ENCODE measurements around the gene RETREG3. TPM values are rescaled to one million over a fixed set of nuclear protein-coding genes. Genes with fewer than 3 reads are reported as not detected.
A peak's percentile ranks its signal among the peaks of the same experiment; 100 is the strongest.
"Not testable (repeated sequence)": the region's sequence is repeated elsewhere in the genome, so short reads cannot be mapped to it uniquely, and the experiment has no call there.

The RETREG3 gene
- polyA plus RNA-seq, 4 donors, result 8.4 to 42.3 (median 17.0) TPM

GRCh38 chr17:42547001-42547461 is 62.1 kb downstream of the RETREG3 start:
- Histone ChIP-seq H3K36me3 (ENCODE audit: control insufficient read depth in 3 of 3, insufficient read depth in 2 of 3, low read depth in 1 of 3, low read length in 3 of 3) (peaks cover 4 to 35% (median 5%) of the 10 kb centered on the region in 3 donors), H3K9me3 (ENCODE audit: control insufficient read depth in 2 of 2, insufficient read depth in 1 of 2, low read depth in 1 of 2, low read length in 1 of 2) (no peaks in the 10 kb centered on the region), H3K27me3 (ENCODE audit: control insufficient read depth in 3 of 3, insufficient read depth in 3 of 3, low read length in 3 of 3) (no peaks in the 10 kb centered on the region), H3K4me3 (ENCODE audit: low read depth in 1 of 3, low read length in 3 of 3) (no peak overlapping the region), H3K27ac (ENCODE audit: low read depth in 1 of 3, low read length in 2 of 3) (no peak overlapping the region), H3K4me1 (ENCODE audit: control insufficient read depth in 3 of 3, insufficient read depth in 2 of 3, low read depth in 1 of 3, low read length in 2 of 3) (peaks cover 0 to 14% (median 6%) of the 10 kb centered on the region in 3 donors)
- no peak for DNase-seq
- FAIRE-seq, result no peak
- WGBS, 3 donors, result 85 to 86% (median 85%) methylated on average over 23 of the region's 23 CpGs

- Histone ChIP-seq H3K4me1 (ENCODE audit: control insufficient read depth in 3 of 3, insufficient read depth in 2 of 3, low read depth in 1 of 3, low read length in 2 of 3) (peaks cover 3 to 19% (median 6%) of the 10 kb centered on the region in 3 donors), H3K36me3 (ENCODE audit: control insufficient read depth in 3 of 3, insufficient read depth in 2 of 3, low read depth in 1 of 3, low read length in 3 of 3) (peaks cover 4 to 42% (median 5%) of the 10 kb centered on the region in 3 donors)
- not testable (repeated sequence) for H3K27me3 ChIP-seq (ENCODE audit: control insufficient read depth in 3 of 3, insufficient read depth in 3 of 3, low read length in 3 of 3); DNase-seq; FAIRE-seq; H3K4me3 ChIP-seq (ENCODE audit: low read depth in 1 of 3, low read length in 3 of 3); H3K27ac ChIP-seq (ENCODE audit: low read depth in 1 of 3, low read length in 2 of 3); H3K9me3 ChIP-seq (ENCODE audit: control insufficient read depth in 2 of 2, insufficient read depth in 1 of 2, low read depth in 1 of 2, low read length in 1 of 2)
- WGBS, 3 donors, result 87 to 92% (median 88%) methylated on average over 7 to 9 of the region's 9 CpGs
Observed at GRCh38 chr17:42545755-42546505, 63.2 kb downstream of the RETREG3 start.

- Histone ChIP-seq H3K36me3 (ENCODE audit: control insufficient read depth in 3 of 3, insufficient read depth in 2 of 3, low read depth in 1 of 3, low read length in 3 of 3) (peaks cover 4 to 47% (median 5%) of the 10 kb centered on the region in 3 donors), H3K9me3 (ENCODE audit: control insufficient read depth in 2 of 2, insufficient read depth in 1 of 2, low read depth in 1 of 2, low read length in 1 of 2) (no peaks in the 10 kb centered on the region), H3K4me3 (ENCODE audit: low read depth in 1 of 3, low read length in 3 of 3) (no peak overlapping the region), H3K27me3 (ENCODE audit: control insufficient read depth in 3 of 3, insufficient read depth in 3 of 3, low read length in 3 of 3) (no peaks in the 10 kb centered on the region), H3K4me1 (ENCODE audit: control insufficient read depth in 3 of 3, insufficient read depth in 2 of 3, low read depth in 1 of 3, low read length in 2 of 3) (peaks cover 6 to 23% (median 6%) of the 10 kb centered on the region in 3 donors), H3K27ac (ENCODE audit: low read depth in 1 of 3, low read length in 2 of 3) (no peak overlapping the region)
- FAIRE-seq (no peak), DNase-seq (no peak)
- WGBS, 3 donors, result 69 to 74% (median 73%) methylated on average over 8 of the region's 8 CpGs
Observed at GRCh38 chr17:42544874-42545283, 64.3 kb downstream of the RETREG3 start.

GRCh38 chr17:42543190-42544079 is 65.7 kb downstream of the RETREG3 start:
- Histone ChIP-seq H3K36me3 (ENCODE audit: control insufficient read depth in 3 of 3, insufficient read depth in 2 of 3, low read depth in 1 of 3, low read length in 3 of 3) (peaks cover 4 to 61% (median 5%) of the 10 kb centered on the region in 3 donors), H3K4me1 (ENCODE audit: control insufficient read depth in 3 of 3, insufficient read depth in 2 of 3, low read depth in 1 of 3, low read length in 2 of 3) (peaks cover 2 to 14% (median 6%) of the 10 kb centered on the region in 3 donors), H3K27ac (ENCODE audit: low read depth in 1 of 3, low read length in 2 of 3) (no peak overlapping the region), H3K9me3 (ENCODE audit: control insufficient read depth in 2 of 2, insufficient read depth in 1 of 2, low read depth in 1 of 2, low read length in 1 of 2) (no peaks in the 10 kb centered on the region), H3K4me3 (ENCODE audit: low read depth in 1 of 3, low read length in 3 of 3) (no peak overlapping the region), H3K27me3 (ENCODE audit: control insufficient read depth in 3 of 3, insufficient read depth in 3 of 3, low read length in 3 of 3) (no peaks in the 10 kb centered on the region)
- DNase-seq (no peak), FAIRE-seq (no peak)
- WGBS, 3 donors, result 94 to 96% (median 96%) methylated on average over 39 of the region's 39 CpGs

GRCh38 chr17:42541041-42541833 is 67.9 kb downstream of the RETREG3 start:
- FAIRE-seq, result no peak

GRCh38 chr17:42540558-42540957 is 68.6 kb downstream of the RETREG3 start:
- not testable (repeated sequence) for H3K27me3 ChIP-seq (ENCODE audit: control insufficient read depth in 3 of 3, insufficient read depth in 3 of 3, low read length in 3 of 3); H3K4me3 ChIP-seq (ENCODE audit: low read depth in 1 of 3, low read length in 3 of 3); FAIRE-seq; DNase-seq; H3K9me3 ChIP-seq (ENCODE audit: control insufficient read depth in 2 of 2, insufficient read depth in 1 of 2, low read depth in 1 of 2, low read length in 1 of 2)
- WGBS, 3 donors, result 83 to 93% (median 87%) methylated on average over 3 to 4 of the region's 4 CpGs
- Histone ChIP-seq H3K4me1 (ENCODE audit: control insufficient read depth in 3 of 3, insufficient read depth in 2 of 3, low read depth in 1 of 3, low read length in 2 of 3) (peaks cover 0 to 22% (median 11%) of the 10 kb centered on the region in 3 donors), H3K36me3 (ENCODE audit: control insufficient read depth in 3 of 3, insufficient read depth in 2 of 3, low read depth in 1 of 3, low read length in 3 of 3) (peaks cover 4 to 75% (median 5%) of the 10 kb centered on the region in 3 donors), H3K27ac (ENCODE audit: low read depth in 1 of 3, low read length in 2 of 3) (peak overlapping the region in 2 of 3 donors; percentile 30 to 74)

More at GRCh38 chr17:42541041-42541833, 67.9 kb downstream of the RETREG3 start:
- Histone ChIP-seq H3K27me3 (ENCODE audit: control insufficient read depth in 3 of 3, insufficient read depth in 3 of 3, low read length in 3 of 3) (no peaks in the 10 kb centered on the region), H3K27ac (ENCODE audit: low read depth in 1 of 3, low read length in 2 of 3) (peak overlapping the region; percentile 63 to 74 (median 70)), H3K9me3 (ENCODE audit: control insufficient read depth in 2 of 2, insufficient read depth in 1 of 2, low read depth in 1 of 2, low read length in 1 of 2) (no peaks in the 10 kb centered on the region), H3K36me3 (ENCODE audit: control insufficient read depth in 3 of 3, insufficient read depth in 2 of 3, low read depth in 1 of 3, low read length in 3 of 3) (peaks cover 4 to 75% (median 5%) of the 10 kb centered on the region in 3 donors), H3K4me3 (ENCODE audit: low read depth in 1 of 3, low read length in 3 of 3) (no peak overlapping the region), H3K4me1 (ENCODE audit: control insufficient read depth in 3 of 3, insufficient read depth in 2 of 3, low read depth in 1 of 3, low read length in 2 of 3) (peaks cover 0 to 21% (median 11%) of the 10 kb centered on the region in 3 donors)
- peak; percentile 58 to 87 for DNase-seq
- 60 to 72% (median 63%) methylated on average over 17 of the region's 17 CpGs for WGBS, 3 donors

GRCh38 chr17:42538482-42538881 is 70.7 kb downstream of the RETREG3 start:
- Histone ChIP-seq H3K9me3 (ENCODE audit: control insufficient read depth in 2 of 2, insufficient read depth in 1 of 2, low read depth in 1 of 2, low read length in 1 of 2) (no peaks in the 10 kb centered on the region), H3K36me3 (ENCODE audit: control insufficient read depth in 3 of 3, insufficient read depth in 2 of 3, low read depth in 1 of 3, low read length in 3 of 3) (peaks cover 0 to 59% (median 0%) of the 10 kb centered on the region in 3 donors), H3K27me3 (ENCODE audit: control insufficient read depth in 3 of 3, insufficient read depth in 3 of 3, low read length in 3 of 3) (no peaks in the 10 kb centered on the region), H3K4me3 (ENCODE audit: low read depth in 1 of 3, low read length in 3 of 3) (no peak overlapping the region), H3K27ac (ENCODE audit: low read depth in 1 of 3, low read length in 2 of 3) (no peak overlapping the region), H3K4me1 (ENCODE audit: control insufficient read depth in 3 of 3, insufficient read depth in 2 of 3, low read depth in 1 of 3, low read length in 2 of 3) (peaks cover 3 to 28% (median 11%) of the 10 kb centered on the region in 3 donors)
- 95 to 96% (median 96%) methylated on average over 14 of the region's 14 CpGs for WGBS, 3 donors
- DNase-seq (no peak), FAIRE-seq (no peak)
